IMR-90 (cell line): ENCODE measurements around the gene UBE2QL1. TPM values are rescaled to one million over a fixed set of nuclear protein-coding genes. Genes with fewer than 3 reads are reported as not detected.

Source experiments
- ATAC-seq: fragments of 200-7000 bp; cut with Tn5 transposase; 2 replicates; pipeline ENCODE4 v1.9.1; 2020; ENCODE audit warnings: low read depth, mild to moderate bottlenecking, moderate library complexity
- BruUV-seq: library from RNA; stranded (reverse); fragments of 400-500 nt; replicated peaks from 2 replicates; lab custom pipeline; 2021; lab: Mats Ljungman, UMichigan
- CTCF ChIA-PET: fragments of 300-600 bp; formaldehyde crosslinking; extraction: SDS; loops from one replicate; lab custom pipeline; 2021; ENCODE audit warnings: antibody characterized with exemption; lab: Yijun Ruan, JAX
- POLR2A ChIA-PET: fragments of 300-600 bp; sonication (Branson Sonifier 250); formaldehyde crosslinking; loops from one replicate; lab custom pipeline; 2022; ENCODE audit warnings: antibody characterized with exemption; ENCODE audit not compliant: unreplicated experiment; lab: Charles Lee
- DNase-seq: peaks from one replicate; pipeline ENCODE4 v3.0.0; 2013
- H2AFZ ChIP-seq: replicated peaks from 2 replicates; pipeline ENCODE3; 2013; ENCODE audit warnings: low read length, mild to moderate bottlenecking; ENCODE audit not compliant: poor library complexity
- H2AK5ac ChIP-seq: 2 replicates; pipeline ENCODE4 v1.6.1; 2013; ENCODE audit warnings: low read depth, low read length, inconsistent platforms
- H2AK9ac ChIP-seq: replicated peaks from 2 replicates; pipeline ENCODE3; 2013; ENCODE audit warnings: mild to moderate bottlenecking, low read depth, low read length, moderate library complexity; ENCODE audit not compliant: poor library complexity
- H2BK120ac ChIP-seq: 2 replicates; pipeline ENCODE4 v1.6.1; 2013; ENCODE audit warnings: low read depth, low read length, inconsistent platforms
- H2BK15ac ChIP-seq: 3 replicates; pipeline ENCODE4 v1.6.1; 2013; ENCODE audit warnings: low read depth, low read length, inconsistent platforms
- H2BK20ac ChIP-seq: 2 replicates; pipeline ENCODE4 v1.6.1; 2013; ENCODE audit warnings: low read depth, mild to moderate bottlenecking, inconsistent platforms, low read length, moderate library complexity
- H2BK5ac ChIP-seq: 2 replicates; pipeline ENCODE4 v1.6.1; 2013; ENCODE audit warnings: mild to moderate bottlenecking, low read depth, low read length, inconsistent platforms; ENCODE audit not compliant: poor library complexity, severe bottlenecking
- H3K14ac ChIP-seq: replicated peaks from 2 replicates; pipeline ENCODE4 v1.6.1; 2013; ENCODE audit warnings: low read depth, low read length, inconsistent platforms
- H3K18ac ChIP-seq: 2 replicates; pipeline ENCODE4 v1.6.1; 2013; ENCODE audit warnings: low read depth, low read length, control low read depth
- H3K23ac ChIP-seq: 2 replicates; pipeline ENCODE4 v1.6.1; 2013; ENCODE audit warnings: low read depth, low read length, inconsistent platforms
- H3K27ac ChIP-seq: 2 replicates; pipeline ENCODE4 v1.5.1; 2013; ENCODE audit warnings: mild to moderate bottlenecking, control low read depth, low read length; ENCODE audit not compliant: insufficient read depth
- H3K27me3 ChIP-seq: 2 replicates; pipeline ENCODE4 v1.6.1; 2013; ENCODE audit warnings: low read length; ENCODE audit not compliant: control insufficient read depth, insufficient read depth
- H3K36me3 ChIP-seq: 2 replicates; pipeline ENCODE4 v1.6.1; 2013; ENCODE audit warnings: low read length, mixed read lengths; ENCODE audit not compliant: control insufficient read depth, insufficient read depth
- H3K4ac ChIP-seq: 2 replicates; pipeline ENCODE4 v1.6.1; 2013; ENCODE audit warnings: low read depth, low read length, inconsistent platforms
- H3K4me1 ChIP-seq: 2 replicates; pipeline ENCODE4 v1.6.1; 2013; ENCODE audit warnings: low read length, mixed read lengths; ENCODE audit not compliant: control insufficient read depth, insufficient read depth
- H3K4me2 ChIP-seq: 2 replicates; pipeline ENCODE4 v1.6.1; 2013; ENCODE audit warnings: low read depth, mild to moderate bottlenecking, control low read depth, low read length, moderate library complexity
- H3K4me3 ChIP-seq: 2 replicates; pipeline ENCODE4 v1.5.1; 2013; ENCODE audit warnings: low read depth, mild to moderate bottlenecking, control low read depth, low read length, moderate library complexity; ENCODE audit not compliant: insufficient read depth
- H3K56ac ChIP-seq: 2 replicates; pipeline ENCODE4 v1.6.1; 2013; ENCODE audit warnings: low read length, inconsistent platforms; ENCODE audit not compliant: insufficient read depth; ENCODE audit errors: extremely low read depth
- H3K79me1 ChIP-seq, 2 experiments: 2 replicates each; pipeline ENCODE4 v1.6.1; 2013; ENCODE audit warnings: low read length in 2 of 2, inconsistent platforms in 1 of 2, low read depth in 1 of 2
- H3K9ac ChIP-seq: 2 replicates; pipeline ENCODE4 v1.6.1; 2013; ENCODE audit warnings: low read depth, low read length, control low read depth
- H3K9me1 ChIP-seq: 2 replicates; pipeline ENCODE4 v1.6.1; 2013; ENCODE audit warnings: low read length, inconsistent platforms; ENCODE audit not compliant: insufficient read depth
- H3K9me3 ChIP-seq: 2 replicates; pipeline ENCODE4 v1.6.1; 2013; ENCODE audit warnings: low read length; ENCODE audit not compliant: control insufficient read depth, insufficient read depth
- H4K20me1 ChIP-seq: 2 replicates; pipeline ENCODE4 v1.6.1; 2013; ENCODE audit warnings: low read length, inconsistent platforms; ENCODE audit not compliant: insufficient read depth
- H4K5ac ChIP-seq: 2 replicates; pipeline ENCODE4 v1.6.1; 2013; ENCODE audit warnings: mild to moderate bottlenecking, low read depth, low read length, control low read depth
- H4K8ac ChIP-seq, 2 experiments: 2 replicates each; pipeline ENCODE4 v1.6.1; 2013; ENCODE audit warnings: low read depth in 2 of 2, low read length in 2 of 2, control low read depth in 1 of 2, inconsistent platforms in 1 of 2
- H4K91ac ChIP-seq: 2 replicates; pipeline ENCODE4 v1.6.1; 2013; ENCODE audit warnings: low read depth, low read length, inconsistent platforms; ENCODE audit not compliant: insufficient read depth
- BHLHE40 ChIP-seq: fragments of 150-350 bp; IDR thresholded peaks from 2 replicates; pipeline ENCODE4 v1.6.1; 2016; ENCODE audit warnings: mild to moderate bottlenecking, low read depth, low read length
- CEBPB ChIP-seq: IDR thresholded peaks from 2 replicates; pipeline ENCODE4 v1.6.1; 2012; ENCODE audit warnings: low read depth, low read length, improper control_type of control experiment
- CHD1 ChIP-seq: IDR thresholded peaks from 2 replicates; pipeline ENCODE4 v1.6.1; 2012; ENCODE audit warnings: low read depth, low read length, improper control_type of control experiment
- CTCF ChIP-seq: conservative IDR thresholded peaks from 2 replicates; pipeline ENCODE4 v1.5.1; 2012; ENCODE audit warnings: mild to moderate bottlenecking, low read depth, low read length, improper control_type of control experiment
- FOS ChIP-seq: fragments of 150-350 bp; IDR thresholded peaks from 2 replicates; pipeline ENCODE4 v1.6.1; 2016; ENCODE audit warnings: low read depth, low read length
- MAFK ChIP-seq: IDR thresholded peaks from 2 replicates; pipeline ENCODE4 v1.6.1; 2012; ENCODE audit warnings: low read depth, low read length, improper control_type of control experiment
- MAZ ChIP-seq: IDR thresholded peaks from 2 replicates; pipeline ENCODE4 v1.6.1; 2012; ENCODE audit warnings: low read depth, mild to moderate bottlenecking, low read length, improper control_type of control experiment, moderate library complexity, borderline replicate concordance
- MXI1 ChIP-seq: IDR thresholded peaks from 2 replicates; pipeline ENCODE4 v1.6.1; 2012; ENCODE audit warnings: low read depth, mild to moderate bottlenecking, low read length, moderate library complexity, borderline replicate concordance
- NFE2L2 ChIP-seq: fragments of 150-350 bp; IDR thresholded peaks from 2 replicates; pipeline ENCODE4 v1.6.1; 2016; ENCODE audit warnings: low read depth, mild to moderate bottlenecking, low read length
- POLR2A ChIP-seq: IDR thresholded peaks from 2 replicates; pipeline ENCODE4 v1.6.1; 2012; ENCODE audit warnings: mild to moderate bottlenecking, low read depth, low read length
- RAD21 ChIP-seq: IDR thresholded peaks from 2 replicates; pipeline ENCODE4 v1.6.1; 2012; ENCODE audit warnings: low read length, improper control_type of control experiment
- RCOR1 ChIP-seq: IDR thresholded peaks from 2 replicates; pipeline ENCODE4 v1.6.1; 2012; ENCODE audit warnings: mild to moderate bottlenecking, low read length, improper control_type of control experiment; ENCODE audit not compliant: insufficient replicate concordance
- RFX5 ChIP-seq: IDR thresholded peaks from 2 replicates; pipeline ENCODE4 v1.8.0; 2012; ENCODE audit warnings: low read depth, mild to moderate bottlenecking, low read length, moderate library complexity
- SMC3 ChIP-seq: fragments of 150-350 bp; IDR thresholded peaks from 2 replicates; pipeline ENCODE4 v1.6.1; 2016; ENCODE audit warnings: low read depth, mild to moderate bottlenecking, antibody characterized with exemption, low read length, moderate library complexity
- USF2 ChIP-seq: fragments of 150-350 bp; IDR thresholded peaks from 2 replicates; pipeline ENCODE4 v1.6.1; 2017; ENCODE audit warnings: mild to moderate bottlenecking, antibody characterized with exemption, low read length, low read depth
- WGBS, 2 experiments: methylation state at CpG; one replicate each; pipeline versions ENCODE4 v1.1.5 to v1.1.7; 2013; ENCODE audit warnings: missing lambda C conversion rate in 2 of 2; ENCODE audit not compliant: insufficient read length in 1 of 2; ENCODE audit errors: extremely low coverage in 2 of 2; 5-methylcytosine and 5-hydroxymethylcytosine counted together
- dilution Hi-C: fragments of 300-500 bp; cut with HindIII; formaldehyde crosslinking; loops from one replicate; pipeline ENCODE4 v1.14.3; 2018; ENCODE audit warnings: low sequenced_read_pairs; ENCODE audit not compliant: unreplicated experiment
- in situ Hi-C: fragments of 300-500 bp; cut with MboI; formaldehyde crosslinking; loops from 3 replicates; pipeline ENCODE4 v1.14.3; 2019; ENCODE audit warnings: low sequenced_read_pairs, inconsistent platforms, mixed read lengths
- intact Hi-C: fragments of 100-400 bp; cut with micrococcal nuclease; formaldehyde crosslinking; loops from 2 replicates; pipeline ENCODE4 v1.10.0; 2022
- polyA plus RNA-seq, 3 experiments: library from polyadenylated mRNA; depleted of rRNA; stranded (reverse); fragments of >200 nt; gene quantifications; 2 replicates each; pipeline ENCODE4 v1.2.3, GENCODE V29; 2012; ENCODE audit warnings: low replicate concordance in 1 of 3
- total RNA-seq: library from RNA; depleted of rRNA; stranded (reverse); fragments of >200 nt; gene quantifications from 2 replicates; pipeline ENCODE4 v1.2.3, GENCODE V29; 2012
- TF ChIP-seq, protein P1 (sequence below): fragments of 150-350 bp; IDR thresholded peaks from 2 replicates; pipeline ENCODE4 v1.6.1; 2016; ENCODE audit warnings: low read depth, mild to moderate bottlenecking, low read length, moderate library complexity, borderline replicate concordance

UBE2QL1 gene
- total and polyA plus RNA-seq, 2 of the 4 experiments (the other 2 are of a cell fraction), result not detected

- H3K56ac ChIP-seq, result no peak overlapping the region
- no peak overlapping the region for H3K14ac ChIP-seq
- H4K20me1 ChIP-seq, result peaks cover 7% of the 10 kb centered on the region; the same call in 1 of the 2 replicates
- H2BK5ac ChIP-seq, result peak overlapping the region; percentile 93
- H2BK15ac ChIP-seq, result no peak overlapping the region
- DNase-seq (no peak), ATAC-seq (no peak)
- H2BK120ac ChIP-seq, result no peak overlapping the region
- no peak overlapping the region for H4K8ac ChIP-seq
- H3K9me3 ChIP-seq, result no peaks in the 10 kb centered on the region
- H3K9ac ChIP-seq, result no peak overlapping the region
- no TSS peak for BruUV-seq
- no peak overlapping the region for H3K27ac ChIP-seq
- H2BK20ac ChIP-seq, result no peak overlapping the region
- H4K5ac ChIP-seq, result no peak overlapping the region
- no peak overlapping the region for H4K91ac ChIP-seq
- WGBS, 2 experiments, result 100% methylated on average over 2 of the region's 3 CpGs
- peaks cover 28% of the 10 kb centered on the region for H3K27me3 ChIP-seq
- no peak overlapping the region for H3K4me2 ChIP-seq
- H3K4me3 ChIP-seq, result no peak overlapping the region
- no peak overlapping the region for H3K23ac ChIP-seq
- no peak for TF ChIP-seq CTCF
- no peak for TF ChIP-seq USF2
- TF ChIP-seq, protein P1, sequence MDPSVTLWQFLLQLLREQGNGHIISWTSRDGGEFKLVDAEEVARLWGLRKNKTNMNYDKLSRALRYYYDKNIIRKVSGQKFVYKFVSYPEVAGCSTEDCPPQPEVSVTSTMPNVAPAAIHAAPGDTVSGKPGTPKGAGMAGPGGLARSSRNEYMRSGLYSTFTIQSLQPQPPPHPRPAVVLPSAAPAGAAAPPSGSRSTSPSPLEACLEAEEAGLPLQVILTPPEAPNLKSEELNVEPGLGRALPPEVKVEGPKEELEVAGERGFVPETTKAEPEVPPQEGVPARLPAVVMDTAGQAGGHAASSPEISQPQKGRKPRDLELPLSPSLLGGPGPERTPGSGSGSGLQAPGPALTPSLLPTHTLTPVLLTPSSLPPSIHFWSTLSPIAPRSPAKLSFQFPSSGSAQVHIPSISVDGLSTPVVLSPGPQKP, result no peak
- no peak for TF ChIP-seq MAFK
- TF ChIP-seq CHD1, result no peak
- no peak for TF ChIP-seq SMC3
- no peak for TF ChIP-seq RCOR1
- TF ChIP-seq MAZ, result no peak
- no peak for TF ChIP-seq MXI1
- no peak for TF ChIP-seq FOS
- TF ChIP-seq CEBPB, result no peak
- TF ChIP-seq POLR2A, result no peak
- TF ChIP-seq RAD21, result no peak
- no peak for TF ChIP-seq BHLHE40
- no peak for TF ChIP-seq NFE2L2
- no peak for TF ChIP-seq RFX5
- H3K79me1 ChIP-seq, result no peaks in the 10 kb centered on the region
- no peak overlapping the region for H2AK9ac ChIP-seq
- dilution Hi-C loops, result no loop called here
- no peaks in the 10 kb centered on the region for H3K36me3 ChIP-seq
- intact Hi-C loops, result no loop called here
- H3K18ac ChIP-seq, result no peak overlapping the region
- H3K9me1 ChIP-seq, result peaks cover 6% of the 10 kb centered on the region; the same call in 1 of the 2 replicates
- no peak overlapping the region for H2AK5ac ChIP-seq
- no peak overlapping the region for H3K4ac ChIP-seq
- in situ Hi-C loops, result no loop called here
- POLR2A ChIA-PET, result no interaction called here
- H2AFZ ChIP-seq, result no peak overlapping the region
- CTCF ChIA-PET, result no interaction called here
- H3K4me1 ChIP-seq, result no peaks in the 10 kb centered on the region
These were observed 543 bp upstream of the UBE2QL1 start for GRCh38 chr5:6448141-6448491.
